Sigmoid colon (tissue), 4 donors: ENCODE results near the gene PCDHB8.
"Not testable (repeated sequence)": the region's sequence is repeated elsewhere in the genome, so short reads cannot be mapped to it uniquely, and the experiment has no call there.

Experiments used
- EP300 ChIP-seq, 4 donors: sonication (generic); formaldehyde crosslinking; IDR thresholded peaks; one replicate each; pipeline ENCODE4 v1.6.1; 2017; ENCODE audit warnings: antibody characterized with exemption in 4 of 4
- POLR2A ChIP-seq, 2 donors: fragments of 450-650 bp; IDR thresholded peaks; one replicate each; pipeline ENCODE4 v1.6.1; 2016; ENCODE audit warnings: antibody characterized with exemption in 2 of 2, mild to moderate bottlenecking in 2 of 2, moderate library complexity in 2 of 2
- POLR2AphosphoS5 ChIP-seq, 4 donors: sonication (generic); formaldehyde crosslinking; IDR thresholded peaks; one replicate each; pipeline ENCODE4 v1.6.1; 2017; ENCODE audit warnings: antibody characterized with exemption in 4 of 4
- TF ChIP-seq, protein P1 (sequence below), 4 experiments: fragments of 450-650 bp in 3 of 4; fragments of 200-600 bp in 1 of 4; IDR thresholded peaks; one replicate each; pipeline ENCODE4 v1.5.1; 2016 to 2019; ENCODE audit warnings: antibody characterized with exemption in 4 of 4, mild to moderate bottlenecking in 3 of 4, moderate library complexity in 2 of 4

DNA sequence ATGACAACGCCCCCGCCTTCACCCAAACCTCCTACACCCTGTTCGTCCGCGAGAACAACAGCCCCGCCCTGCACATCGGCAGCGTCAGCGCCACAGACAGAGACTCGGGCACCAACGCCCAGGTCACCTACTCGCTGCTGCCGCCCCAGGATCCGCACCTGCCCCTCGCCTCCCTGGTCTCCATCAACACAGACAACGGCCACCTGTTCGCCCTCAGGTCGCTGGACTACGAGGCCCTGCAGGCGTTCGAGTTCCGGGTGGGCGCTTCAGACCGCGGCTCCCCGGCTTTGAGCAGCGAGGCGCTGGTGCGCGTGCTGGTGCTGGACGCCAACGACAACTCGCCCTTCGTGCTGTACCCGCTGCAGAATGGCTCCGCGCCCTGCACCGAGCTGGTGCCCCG lies 1.8 kb downstream of the PCDHB8 start:
- TF ChIP-seq, protein P1, sequence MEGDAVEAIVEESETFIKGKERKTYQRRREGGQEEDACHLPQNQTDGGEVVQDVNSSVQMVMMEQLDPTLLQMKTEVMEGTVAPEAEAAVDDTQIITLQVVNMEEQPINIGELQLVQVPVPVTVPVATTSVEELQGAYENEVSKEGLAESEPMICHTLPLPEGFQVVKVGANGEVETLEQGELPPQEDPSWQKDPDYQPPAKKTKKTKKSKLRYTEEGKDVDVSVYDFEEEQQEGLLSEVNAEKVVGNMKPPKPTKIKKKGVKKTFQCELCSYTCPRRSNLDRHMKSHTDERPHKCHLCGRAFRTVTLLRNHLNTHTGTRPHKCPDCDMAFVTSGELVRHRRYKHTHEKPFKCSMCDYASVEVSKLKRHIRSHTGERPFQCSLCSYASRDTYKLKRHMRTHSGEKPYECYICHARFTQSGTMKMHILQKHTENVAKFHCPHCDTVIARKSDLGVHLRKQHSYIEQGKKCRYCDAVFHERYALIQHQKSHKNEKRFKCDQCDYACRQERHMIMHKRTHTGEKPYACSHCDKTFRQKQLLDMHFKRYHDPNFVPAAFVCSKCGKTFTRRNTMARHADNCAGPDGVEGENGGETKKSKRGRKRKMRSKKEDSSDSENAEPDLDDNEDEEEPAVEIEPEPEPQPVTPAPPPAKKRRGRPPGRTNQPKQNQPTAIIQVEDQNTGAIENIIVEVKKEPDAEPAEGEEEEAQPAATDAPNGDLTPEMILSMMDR (IDR thresholded peaks at IDR 0.05): not testable (repeated sequence)
- TF ChIP-seq POLR2AphosphoS5, POLR2A, EP300 (IDR thresholded peaks at IDR 0.05): not testable (repeated sequence)
